HG03575 (cell line): Measurements from ENCODE around the gene HHATL.

Source experiments
- ATAC-seq: cut with Tn5 transposase; IDR thresholded peaks from one replicate; pipeline ENCODE4 v1.9.1; 2021; ENCODE audit not compliant: unreplicated experiment, insufficient number of reproducible peaks, low FRiP score; ENCODE audit errors: extremely low read depth

Gene HHATL

DNA sequence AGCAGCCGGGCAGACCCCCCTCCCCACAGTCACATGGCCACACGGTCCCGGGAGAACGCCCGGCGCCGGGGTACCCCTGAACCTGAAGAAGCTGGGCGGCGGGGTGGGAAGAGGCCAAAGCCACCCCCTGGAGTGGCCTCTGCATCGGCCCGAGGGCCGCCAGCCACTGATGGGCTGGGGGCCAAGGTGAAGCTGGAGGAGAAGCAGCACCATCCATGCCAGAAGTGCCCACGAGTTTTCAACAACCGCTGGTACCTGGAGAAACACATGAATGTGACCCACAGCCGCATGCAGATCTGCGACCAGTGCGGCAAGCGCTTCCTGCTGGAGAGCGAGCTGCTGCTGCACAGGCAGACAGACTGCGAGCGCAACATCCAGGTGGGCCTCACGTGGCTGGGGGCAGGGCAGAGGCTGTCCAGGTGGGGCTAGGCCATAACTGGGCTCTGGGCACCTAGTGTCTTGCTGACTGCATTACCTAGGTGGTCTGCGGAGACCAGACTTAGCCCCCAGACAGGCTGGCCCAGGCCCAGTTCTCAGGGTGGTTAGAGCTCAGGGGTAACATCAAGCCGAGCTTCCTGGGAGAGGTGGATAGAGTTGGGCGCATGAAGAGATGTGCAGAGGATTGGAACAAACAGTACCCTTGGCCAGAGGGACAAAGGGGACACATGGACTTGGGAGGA is 43.0 kb downstream of the HHATL start:
- no peak for ATAC-seq

DNA sequence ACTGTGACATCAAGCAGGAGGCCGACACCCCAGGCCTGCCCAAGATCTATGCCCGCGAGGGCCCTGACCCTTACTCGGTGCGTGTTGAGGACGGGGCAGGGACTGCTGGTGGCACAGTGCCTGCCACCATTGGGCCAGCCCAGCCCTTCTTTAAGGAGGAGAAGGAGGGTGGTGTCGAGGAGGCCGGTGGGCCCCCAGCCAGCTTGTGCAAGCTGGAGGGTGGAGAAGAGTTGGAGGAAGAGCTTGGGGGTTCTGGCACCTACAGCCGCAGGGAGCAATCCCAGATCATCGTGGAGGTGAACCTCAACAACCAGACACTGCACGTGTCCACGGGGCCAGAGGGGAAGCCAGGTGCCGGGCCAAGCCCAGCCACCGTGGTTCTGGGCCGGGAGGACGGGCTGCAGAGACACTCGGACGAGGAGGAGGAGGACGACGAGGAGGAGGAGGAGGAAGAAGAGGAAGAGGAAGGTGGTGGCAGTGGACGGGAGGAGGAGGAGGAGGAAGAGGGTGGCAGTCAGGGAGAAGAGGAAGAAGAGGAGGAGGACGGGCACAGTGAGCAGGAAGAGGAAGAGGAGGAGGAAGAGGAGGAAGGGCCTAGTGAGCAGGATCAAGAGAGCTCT is 43.7 kb downstream of the HHATL start:
- ATAC-seq: no peak

DNA sequence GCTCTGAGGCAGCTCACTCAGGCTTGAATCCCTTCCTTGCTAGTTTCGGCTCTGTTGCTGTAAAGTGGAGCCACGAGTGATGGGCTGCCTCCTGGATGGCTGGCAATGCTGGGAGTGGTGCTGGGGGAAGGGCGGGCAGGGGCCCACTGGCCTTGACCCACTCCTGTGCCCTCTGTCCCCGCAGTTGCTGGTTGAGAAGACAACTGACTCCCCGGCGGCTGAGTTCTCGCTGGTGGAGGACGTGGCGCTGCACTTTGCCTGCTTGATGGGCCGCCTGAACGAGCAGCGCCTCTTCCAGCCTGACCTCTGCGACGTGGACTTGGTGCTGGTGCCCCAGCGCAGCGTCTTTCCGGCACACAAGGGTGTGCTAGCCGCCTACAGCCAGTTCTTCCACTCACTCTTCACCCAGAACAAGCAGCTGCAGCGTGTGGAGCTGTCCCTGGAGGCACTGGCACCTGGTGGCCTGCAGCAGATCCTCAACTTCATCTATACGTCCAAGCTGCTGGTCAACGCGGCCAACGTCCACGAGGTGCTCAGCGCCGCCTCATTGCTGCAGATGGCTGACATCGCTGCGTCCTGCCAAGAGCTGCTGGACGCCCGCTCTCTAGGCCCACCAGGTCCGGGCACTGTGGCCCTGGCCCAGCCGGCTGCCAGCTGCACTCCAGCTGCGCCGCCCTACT is 44.4 kb downstream of the HHATL start:
- ATAC-seq: no peak

DNA sequence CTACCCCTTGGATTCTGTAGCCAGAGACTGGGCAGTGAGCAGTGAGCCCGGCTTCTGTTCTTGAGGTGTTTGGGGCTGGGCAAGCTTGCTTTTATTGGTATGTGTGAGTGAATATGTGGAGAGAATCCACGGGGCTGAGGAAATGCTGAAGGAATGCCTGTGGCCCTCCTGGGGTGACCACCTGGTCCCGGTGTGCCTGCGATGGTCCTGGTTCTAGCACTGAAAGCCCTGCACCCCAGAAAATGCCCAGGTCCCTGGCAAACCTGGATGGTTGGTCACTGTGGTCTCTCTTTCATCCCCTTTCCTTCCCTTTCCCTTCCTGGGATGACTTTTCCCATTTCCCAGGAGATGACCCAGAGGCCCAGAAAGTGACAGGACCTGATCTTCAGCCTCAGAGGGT is 44.9 kb downstream of the HHATL start:
- ATAC-seq: no peak

DNA sequence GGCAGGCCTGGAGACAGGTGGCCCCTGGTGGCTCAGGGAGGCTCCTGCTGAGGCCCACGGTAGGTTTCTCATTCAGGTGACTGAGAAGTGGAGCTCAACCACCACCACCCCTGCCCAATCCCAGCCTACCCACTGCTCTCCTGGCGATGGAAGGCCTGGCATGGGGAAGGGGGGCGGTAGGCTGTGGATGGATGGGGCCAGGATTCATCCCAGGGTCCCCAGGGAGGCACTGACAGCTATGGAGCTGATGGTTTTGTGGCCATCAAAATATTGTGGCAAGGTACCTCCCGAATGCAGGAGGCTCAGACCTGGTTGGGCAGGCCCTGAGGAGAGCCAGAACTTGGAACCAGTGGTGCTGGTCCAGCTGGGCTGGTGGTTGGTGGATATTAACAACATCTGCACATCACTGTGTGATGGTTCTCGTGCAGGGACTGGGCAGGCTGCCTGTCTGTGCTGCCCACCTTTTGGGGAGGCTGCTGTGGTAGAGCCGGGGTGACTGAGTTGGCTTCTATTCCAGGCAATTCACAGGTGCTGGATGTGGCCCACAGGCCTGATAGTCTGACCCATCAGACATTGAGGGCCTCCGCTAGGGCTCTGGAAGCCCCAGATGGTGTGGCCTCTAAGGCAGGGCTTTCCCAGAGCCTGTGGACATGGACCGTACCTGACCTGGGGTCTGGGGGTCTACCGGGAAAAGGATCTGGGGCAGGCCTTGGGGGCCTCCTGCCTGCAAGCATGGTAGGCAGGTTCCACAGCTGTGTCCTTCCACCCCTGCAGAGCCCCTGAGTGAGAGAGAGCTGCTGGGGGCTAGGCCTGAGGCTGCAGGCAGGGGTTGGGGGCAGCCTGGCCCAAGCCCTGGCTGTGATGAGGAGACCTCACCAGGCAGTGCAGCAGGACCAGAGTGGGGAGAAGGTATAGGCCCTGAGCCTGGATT is 45.7 kb downstream of the HHATL start:
- no peak for ATAC-seq

DNA sequence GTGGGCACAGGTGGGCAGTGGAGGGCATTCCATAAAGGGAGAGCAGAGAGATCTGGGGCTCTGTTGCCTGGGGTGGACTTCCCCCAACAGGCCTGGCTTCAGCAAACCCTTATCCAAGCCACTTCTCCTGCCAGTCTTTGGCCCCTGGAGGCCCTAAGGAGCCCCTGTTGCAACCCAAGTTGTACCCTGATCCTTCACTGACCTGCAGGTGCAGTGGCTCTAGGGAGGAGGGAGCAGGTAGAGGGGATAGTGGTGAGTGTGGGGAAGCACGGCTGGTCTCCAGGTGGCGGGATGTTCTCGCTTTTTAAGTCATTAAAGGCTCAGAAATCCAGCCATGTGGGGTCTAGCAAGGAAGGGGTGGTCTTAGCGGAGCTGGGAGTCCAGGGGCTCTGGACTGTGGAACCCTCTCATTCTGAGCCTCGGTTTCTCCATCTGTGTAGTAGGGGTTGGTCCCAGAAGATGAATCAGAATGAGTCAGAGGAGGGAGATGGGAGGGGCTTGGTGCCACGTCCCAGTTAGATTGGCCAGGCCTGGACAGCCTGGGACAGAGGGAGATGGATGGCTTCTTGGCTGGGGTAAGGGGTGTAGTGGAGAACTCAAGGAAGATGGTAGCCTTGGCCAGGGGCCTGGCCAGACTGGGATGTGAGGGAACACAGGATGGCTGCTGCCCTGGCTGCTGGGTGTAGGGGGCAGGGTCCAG is 46.5 kb downstream of the HHATL start:
- no peak for ATAC-seq

DNA sequence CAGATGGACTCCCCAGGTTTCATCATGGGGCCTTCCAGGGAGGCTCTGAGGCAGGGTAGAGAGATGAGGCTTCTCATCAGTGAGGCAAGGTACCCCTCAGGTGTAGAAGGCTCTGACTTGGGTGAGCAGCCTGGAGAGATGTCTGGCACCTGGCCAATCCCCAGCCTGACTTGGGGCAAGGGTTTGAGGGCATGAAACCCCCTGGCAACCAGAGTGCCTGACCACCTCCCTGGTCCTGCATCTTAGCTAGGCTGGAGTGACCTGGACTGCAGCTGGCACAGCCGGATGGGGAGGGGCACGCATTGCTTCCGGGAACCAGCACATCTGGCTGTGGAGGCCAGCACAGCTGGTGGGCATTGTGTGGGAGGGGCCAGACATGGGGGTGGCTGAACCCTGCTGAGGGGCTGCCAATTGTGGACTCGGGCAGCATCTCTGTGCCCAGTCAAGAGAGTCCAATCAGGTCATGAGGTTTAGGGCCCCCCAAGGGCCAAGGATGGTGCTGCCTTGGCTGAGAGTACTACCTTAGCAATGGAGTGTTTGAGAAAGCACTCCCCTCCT is 47.2 kb downstream of the HHATL start:
- no peak for ATAC-seq

DNA sequence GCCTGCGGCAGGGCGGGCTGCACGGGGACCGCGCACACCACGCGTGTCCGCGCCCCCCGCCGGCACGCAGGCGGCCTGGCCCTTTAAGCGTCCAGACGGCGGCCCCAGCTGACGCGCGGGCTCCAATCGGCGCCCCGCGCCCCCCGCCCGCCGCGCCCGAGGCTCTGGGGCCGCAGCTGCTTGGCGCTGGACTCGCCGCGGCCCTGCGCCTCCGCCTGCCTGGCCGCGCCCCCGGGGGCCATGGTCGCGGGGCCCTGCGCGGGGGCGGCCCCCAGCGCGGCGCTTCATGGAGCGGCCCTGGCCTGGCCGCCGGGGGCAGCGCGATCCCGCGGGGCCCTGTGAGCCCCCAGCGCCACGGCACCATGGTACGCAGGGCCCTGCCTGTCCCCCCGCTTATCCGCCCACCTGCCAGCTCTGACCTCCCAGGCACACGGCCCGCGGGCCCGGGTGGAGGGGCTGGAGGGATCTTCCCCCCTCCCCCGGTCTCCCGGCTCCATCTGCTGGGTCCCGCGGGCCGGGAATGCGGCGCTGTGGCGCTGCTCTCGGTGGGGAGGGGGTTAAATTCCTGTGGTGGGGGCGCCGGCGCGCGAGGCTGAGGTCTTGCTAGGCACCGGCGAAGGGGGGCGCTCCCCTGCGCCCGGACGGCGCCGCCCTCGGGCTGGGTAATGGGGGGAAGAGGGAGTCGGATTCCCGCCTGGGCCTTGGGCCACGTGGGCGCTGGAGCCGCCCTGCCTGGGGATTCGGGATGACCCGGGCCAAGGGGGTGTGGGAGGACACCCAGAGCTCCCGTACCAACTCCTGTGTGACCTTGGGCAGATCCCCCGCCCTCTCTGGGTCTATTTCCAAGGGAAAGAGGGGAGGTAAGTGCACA is 48.0 kb downstream of the HHATL start:
- ATAC-seq: no peak

DNA sequence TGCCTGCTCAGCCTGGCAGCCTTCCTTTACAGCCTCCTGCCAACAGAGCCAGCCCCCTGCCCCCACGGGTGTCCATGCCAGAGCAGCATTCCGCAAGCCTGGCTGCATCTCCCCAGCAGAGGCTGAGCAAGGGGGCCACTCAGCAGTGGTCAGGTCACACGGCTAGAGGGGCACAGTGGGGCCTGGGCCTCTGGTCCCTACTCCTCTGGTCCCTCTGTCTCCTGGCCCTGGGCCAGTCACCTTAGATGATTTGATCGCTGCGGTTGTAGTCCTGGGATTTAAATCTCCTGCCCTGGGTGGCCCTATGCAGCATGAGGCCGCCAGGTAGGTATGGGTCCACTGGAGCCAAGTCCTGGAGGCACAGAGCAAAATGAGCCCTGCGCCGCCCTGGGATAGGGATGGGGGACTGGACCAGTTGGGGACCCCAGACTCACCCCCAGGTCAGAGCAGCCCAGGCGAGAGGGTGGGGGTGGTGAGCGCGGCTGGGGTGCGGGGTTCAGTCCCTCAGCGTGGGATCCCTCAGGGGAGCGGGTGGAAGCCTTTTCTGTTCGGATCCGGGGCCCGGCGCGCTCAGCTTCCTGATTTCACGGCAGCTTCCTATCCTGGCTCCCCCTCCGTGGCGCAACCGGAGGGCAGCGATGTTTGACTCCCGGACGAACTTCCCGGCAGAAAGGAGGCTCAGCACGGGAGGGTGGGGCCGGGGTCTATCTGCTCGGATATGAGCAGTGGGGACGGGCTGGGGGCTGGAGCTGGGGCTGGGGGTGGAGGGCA is 48.9 kb downstream of the HHATL start, which contains the start of gene ZBTB47:
ZBTB47 (plus strand) TSS at position 138 of the 771 bp plus-strand sequence. CDS start 4,659 bp downstream, outside the sequence.
- no peak for ATAC-seq

DNA sequence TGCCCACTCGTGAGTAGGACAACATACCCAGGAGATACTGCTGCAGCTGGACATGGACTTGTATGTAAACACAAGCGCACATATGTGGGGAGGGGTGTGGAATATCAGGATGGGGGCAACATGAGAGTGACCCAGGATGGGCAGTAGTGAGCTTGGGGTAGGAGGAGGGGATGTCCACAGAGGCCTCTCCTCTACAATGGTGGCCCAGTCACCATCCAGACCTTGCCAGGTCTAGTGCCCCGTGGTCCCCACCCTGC is 49.4 kb downstream of the HHATL start:
- no peak for ATAC-seq

DNA sequence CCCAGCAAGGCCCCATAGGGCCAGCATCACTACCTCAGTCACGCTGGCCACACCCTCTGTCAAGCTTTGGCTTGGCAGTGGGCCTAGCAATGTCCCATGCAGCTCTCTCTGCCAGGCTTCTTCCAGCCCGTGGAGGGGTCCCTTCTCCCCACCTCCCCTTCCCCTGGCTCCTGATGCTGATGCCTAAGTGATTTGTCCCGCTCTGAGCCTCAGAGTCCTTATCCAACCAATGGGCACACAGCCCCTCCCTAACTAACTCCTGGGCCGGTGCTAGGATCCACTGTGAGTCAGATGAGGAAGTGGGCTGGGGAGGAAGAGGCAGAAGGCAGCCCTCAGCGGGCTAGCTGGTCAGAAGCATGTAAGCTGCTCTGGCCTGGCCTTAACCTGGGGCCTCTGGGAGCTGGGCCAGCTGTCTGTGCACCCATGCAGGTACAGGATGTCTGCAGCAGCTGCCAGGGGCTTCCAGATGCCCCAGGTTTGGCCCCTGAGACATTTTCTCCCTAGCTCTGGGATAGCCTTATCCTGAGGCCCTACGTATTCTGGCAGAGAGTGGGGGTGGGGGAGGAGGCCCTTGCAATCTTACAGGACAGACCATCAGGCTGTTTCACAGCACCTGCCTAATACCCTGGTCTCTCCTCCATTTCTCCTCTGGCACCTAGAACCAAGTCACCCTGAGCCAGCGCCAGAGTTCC is 49.8 kb downstream of the HHATL start:
- ATAC-seq: no peak

DNA sequence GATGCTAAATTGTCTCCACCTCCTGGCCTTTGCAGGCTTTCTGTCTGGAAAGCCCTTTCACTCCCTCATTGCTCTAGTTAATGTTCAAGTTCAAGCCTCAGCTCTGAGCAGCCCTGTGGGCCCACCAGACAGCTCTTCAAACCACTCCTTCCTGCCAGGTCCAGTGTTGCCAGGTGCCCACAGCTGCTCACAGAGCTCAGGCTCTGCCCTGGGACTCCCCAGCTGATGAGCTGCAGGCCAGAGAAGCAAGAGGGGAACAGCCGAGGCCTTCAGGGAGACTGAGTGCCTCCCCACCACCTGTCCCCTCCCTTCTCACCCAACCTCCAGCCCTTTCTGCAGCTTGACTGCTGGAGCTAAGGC is 50.4 kb downstream of the HHATL start:
- no peak for ATAC-seq

DNA sequence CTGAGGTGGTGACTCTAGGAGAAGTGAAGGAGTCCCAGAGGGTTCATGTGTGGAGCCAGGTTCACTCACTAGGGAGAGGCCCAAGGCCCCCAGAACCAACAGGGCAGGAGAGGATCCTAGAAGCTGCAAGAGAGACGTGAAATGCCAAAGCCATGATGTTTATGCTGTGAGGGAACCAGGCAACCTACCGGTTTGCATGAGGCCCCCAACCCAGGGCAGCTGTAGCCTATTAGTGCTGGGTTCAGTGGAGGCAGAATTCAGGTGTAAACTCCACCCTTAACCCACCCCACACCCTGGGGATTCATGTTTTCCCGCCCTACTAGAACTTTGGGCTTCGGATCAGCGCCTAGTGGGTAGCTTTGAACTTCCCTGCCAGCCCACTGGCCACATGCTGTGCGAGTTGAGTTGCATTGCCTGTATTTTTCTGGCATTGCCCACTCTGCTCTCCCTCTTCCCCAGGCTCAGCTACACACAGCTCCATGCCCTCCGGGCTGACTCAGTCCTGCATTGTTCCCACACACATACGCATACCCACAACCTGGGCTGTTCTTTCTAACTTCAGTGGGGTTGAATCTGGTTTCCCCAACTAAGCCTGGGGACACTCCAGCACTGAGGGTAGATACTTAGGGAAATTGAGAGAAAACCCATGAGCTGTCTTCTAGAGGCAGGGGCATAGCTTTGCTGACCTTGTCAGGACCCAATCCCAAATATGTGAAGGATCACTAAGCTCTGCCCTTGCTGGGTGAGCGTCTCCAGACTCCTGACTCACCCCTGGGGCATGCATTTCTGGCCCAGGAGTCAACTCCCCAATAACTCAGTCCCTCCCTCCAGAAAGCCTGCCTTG is 51.1 kb downstream of the HHATL start:
- ATAC-seq: no peak

DNA sequence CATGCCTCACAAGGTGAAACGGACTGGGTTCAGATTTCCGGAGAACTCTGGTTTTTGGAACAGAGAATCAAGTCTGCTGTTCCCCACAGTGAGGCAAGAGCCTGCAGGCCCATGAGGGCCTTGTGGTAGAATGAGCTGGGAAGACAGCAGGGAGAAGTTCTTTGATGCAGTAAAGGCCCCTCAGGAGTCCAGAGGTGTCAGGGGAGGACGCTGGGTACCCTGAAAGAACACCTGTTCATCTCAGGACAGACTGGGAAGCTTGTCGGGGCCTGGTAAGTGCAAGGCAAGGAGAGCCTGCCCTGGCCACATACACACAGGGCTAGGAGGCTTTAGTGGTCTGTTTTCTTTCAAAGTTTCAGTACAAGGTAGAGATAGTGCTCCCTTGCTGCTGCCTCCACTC is 52.8 kb downstream of the HHATL start:
- ATAC-seq: no peak

DNA sequence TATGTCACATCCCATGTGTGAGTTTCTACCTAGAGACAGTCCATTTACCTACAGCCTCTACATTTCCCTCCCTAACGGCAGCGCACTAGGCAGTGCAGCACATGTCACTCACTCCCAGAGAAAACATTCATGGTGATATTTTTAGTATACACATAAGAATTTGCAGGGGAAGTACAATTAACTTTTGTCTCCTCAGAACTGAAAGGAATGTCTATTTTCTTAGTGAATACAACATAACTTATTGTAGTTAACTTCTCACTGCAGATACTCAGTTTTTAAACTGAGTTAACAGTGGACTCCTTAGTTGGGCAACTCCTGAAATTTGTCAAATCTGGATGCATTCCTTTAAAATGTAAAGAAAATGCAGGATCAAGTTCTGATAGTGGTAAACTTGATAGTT is 53.6 kb downstream of the HHATL start:
- ATAC-seq: no peak
